OCI-M1 (cell line): ENCODE measurements around the gene MEP1A.
A peak's percentile ranks its signal among the peaks of the same experiment; 100 is the strongest.

Experiments used
- DNase-seq: peaks from one replicate; lab custom pipeline; 2025; lab: John Stamatoyannopoulos, UW

Gene MEP1A

GRCh38 chr6:46776070-46776712, 17.0 kb upstream of the MEP1A start:
- DNase-seq: no peak

DNA sequence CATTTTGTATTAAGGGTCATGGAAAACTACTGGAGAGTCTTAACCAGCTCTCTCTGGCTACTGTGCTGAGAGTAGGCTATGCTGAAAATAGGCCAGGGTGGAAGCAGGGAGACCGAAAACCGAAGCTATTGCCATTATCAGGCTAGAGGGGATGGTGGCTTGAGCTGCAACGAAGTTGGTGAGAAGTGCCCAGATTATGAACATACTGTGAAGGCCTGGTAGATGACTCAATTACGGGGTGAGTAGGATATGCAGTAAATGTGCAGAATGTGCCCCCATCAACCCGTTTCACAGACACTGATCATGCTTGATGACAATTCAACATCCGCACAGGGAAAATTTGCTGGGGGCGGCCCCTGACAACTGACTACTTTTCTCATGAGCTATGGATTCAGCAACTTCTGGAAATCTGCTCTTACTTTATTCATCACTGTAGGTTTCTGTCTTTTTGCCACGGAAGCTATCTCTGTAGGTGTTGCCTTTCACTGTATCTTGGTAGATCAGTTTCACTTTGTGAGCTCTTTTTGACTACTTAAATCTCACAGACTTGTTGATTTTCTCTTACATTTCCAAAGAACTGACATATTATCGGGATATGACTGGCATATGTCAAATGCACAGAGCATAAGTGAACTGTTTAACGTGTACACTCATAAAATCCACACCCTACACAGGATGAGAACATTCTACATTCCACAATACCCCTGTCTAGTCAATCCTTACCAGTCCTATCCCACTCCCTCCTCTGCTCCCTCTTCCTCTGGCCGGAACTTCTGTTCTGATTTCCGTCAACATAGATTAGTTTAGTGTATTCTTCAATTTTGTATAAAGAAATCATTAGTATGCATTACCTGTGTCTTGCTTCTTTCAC, 15.5 kb upstream of the MEP1A start:
- DNase-seq: no peak

DNA sequence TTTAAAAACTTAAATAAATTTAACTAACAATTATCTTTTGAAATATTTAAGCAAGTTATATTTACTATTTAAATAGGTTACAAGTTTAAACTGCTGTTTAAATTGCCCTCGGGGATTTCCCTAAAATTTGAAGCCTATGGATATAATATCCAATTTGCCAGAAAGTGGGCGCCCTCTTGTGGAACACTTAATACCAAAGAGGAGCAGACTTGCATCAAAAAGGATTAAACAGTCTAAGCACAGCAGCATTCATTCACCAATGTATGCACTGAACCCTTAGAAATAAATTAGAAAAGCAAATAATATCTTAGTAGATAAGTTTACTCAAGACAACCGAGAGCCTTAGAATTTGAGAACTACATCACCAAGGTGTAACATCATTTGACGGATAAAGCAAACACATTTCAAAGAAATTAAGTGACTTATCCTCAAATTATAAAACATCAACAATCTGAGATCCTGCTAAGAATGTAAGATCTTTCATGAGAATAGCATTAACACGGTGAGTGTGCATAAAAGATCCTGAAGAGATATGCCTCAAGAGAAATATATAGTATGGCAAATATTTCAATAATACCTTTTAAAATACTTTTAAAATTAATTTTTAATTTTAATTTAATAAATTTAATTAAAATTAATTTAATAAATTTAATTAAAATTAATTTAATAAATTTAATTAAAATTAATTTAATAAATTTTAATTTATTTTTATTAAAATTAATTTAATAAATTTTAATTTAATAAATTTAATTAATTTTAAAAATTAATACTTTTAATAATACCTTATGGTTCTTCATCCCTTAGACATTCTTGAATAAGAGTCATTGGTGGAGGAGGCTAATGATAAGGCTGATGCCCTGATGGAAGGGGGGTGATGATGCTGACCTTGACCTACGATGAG, 11.5 kb upstream of the MEP1A start:
- peak; percentile 82 for DNase-seq

DNA sequence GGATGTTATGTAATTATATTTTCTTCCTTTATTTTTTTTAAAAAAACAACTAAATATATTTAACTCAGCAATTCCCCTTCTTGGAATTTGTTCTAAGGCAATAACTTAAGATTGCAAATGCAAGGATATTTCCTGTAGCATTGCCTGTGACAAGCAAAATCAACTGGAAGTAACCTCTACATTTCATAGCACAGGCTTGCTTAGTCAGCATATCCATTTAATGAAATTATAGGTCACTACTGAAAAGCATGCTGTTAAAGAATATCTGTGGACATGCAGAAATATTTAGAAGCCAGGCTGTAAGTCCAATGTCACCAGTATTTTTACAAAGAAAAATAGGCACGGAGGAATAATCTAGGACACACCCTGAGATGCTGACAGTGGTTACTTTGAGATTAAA, 8.7 kb upstream of the MEP1A start:
- no peak for DNase-seq

DNA sequence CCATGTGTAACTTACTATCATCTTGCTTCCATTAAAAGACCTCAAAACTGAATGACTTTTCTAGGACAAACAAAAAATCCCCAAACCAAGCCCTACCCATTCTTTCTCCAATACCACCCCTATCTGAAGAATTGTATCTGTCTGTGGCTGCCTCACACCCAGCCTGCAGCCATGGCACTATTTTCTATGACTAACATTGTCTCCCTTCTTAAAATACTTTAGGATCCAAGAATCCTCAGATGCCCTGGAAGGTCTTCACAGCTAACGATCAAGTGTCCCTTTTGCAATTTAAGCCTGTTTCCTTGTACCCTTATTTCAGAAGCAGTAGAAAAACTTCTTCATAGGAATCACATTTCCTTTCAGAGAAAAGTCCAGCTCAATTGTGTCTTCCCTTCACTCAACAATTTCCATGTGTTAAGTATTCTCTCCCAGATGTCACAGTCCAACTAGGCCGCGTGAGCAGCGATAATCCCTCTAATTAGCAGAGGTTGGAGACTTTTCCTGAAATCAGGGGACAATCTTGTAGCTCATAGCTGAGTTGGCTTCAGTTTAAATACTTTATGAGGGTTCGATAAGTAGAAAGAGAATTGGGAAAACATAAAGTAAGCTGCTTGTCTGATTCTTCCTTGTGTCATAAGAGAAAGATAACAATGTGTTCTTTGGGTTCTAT, 5.2 kb upstream of the MEP1A start:
- no peak for DNase-seq

GRCh38 chr6:46788791-46789190, 4.4 kb upstream of the MEP1A start:
- DNase-seq: no peak

DNA sequence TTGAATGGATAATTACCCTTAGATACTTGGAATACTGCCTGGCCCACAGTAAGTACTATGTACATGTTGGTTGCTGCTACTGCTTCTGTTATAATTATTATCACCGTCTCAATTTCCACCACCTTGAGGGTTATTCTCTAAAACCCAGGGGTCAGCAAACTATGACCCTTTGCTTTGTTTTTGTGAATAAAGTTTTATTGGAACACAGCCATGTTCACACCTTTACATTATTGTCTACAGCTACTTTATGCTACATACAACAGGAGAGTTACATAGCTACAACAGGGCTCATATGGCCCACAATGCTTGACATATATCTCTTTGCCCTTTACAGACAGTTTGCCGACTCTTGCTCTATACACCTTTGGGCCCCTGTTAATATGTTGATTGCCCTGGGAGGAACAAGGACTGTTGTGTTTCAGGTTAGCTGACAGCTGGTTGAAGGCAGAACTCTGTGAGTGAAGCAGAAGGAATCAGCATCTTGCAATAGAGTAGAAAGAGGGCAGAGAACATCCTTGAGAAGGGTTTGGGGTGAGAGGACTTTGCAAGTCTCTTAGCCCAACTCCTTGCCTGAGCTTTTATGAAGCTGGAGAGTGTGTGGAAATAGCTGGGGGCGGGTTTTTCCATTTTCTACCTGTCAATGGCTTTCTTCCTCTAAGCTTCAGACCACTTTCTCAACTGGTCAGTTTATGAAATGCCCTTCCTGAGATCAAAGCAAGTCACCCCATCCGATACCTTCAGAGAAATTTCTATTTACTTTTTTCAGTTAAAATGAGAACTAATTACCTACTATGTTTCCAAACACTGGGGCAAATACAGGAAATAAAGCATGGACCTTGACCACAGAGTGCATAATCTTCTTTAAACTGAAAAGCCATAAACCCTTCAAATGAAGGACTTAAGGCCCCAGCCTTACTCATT, 3.5 kb upstream of the MEP1A start:
- DNase-seq: no peak

DNA sequence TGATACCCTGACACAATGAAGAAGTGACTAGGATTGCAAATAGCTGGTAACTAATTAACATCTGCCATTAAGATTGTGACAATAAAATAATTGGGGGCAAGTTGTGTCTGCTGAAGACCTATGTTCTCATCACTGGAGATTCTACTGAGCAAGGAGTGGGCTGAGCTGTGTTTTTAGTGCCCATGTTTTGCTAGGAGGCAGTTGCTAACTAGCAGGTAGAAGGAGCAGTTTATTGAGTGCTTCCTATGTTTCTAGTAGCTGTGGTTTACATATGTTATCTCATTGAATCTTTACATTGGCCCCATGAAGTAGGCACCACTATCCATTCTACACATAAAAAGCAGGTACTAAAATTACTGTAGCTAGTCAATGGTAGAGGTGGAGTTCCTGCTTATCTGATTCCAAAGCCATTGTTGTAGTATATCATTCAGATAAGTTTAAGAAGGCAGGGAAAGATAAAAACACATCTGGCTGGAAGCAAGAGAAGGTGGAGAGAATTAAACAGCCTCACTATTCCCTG, 2.8 kb upstream of the MEP1A start:
- no peak for DNase-seq

GRCh38 chr6:46792635-46793034, 554 bp upstream of the MEP1A start:
- DNase-seq: no peak

DNA sequence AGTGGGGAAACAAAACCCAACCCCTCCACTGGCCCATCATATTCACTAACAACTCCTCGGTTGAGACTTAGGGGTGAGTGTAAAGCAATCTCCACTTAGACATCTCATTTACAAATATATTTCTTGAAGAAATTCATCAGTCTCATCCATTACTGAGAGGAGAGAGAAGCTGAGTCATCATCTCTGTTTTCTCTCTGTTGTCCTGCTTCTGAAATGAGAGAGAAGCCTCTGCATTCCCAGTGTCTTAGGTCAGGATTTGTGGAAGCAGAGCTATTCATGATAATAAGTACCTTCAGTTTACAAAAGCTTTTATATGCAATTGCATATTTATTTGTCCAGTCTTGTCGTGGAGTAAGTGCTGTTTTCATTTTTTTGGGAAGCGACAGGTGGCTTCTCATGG, 879 bp downstream of the MEP1A start:
- DNase-seq: no peak

GRCh38 chr6:46795816-46796215, 2.6 kb downstream of the MEP1A start:
- no peak for DNase-seq

- DNase-seq: no peak
Observed at GRCh38 chr6:46796848-46797580, 3.8 kb downstream of the MEP1A start.

- DNase-seq: peak; percentile 31
Observed at GRCh38 chr6:46799657-46800056, 6.5 kb downstream of the MEP1A start.

- peak; percentile 61 for DNase-seq
Observed at GRCh38 chr6:46808806-46809205, 15.6 kb downstream of the MEP1A start.

DNA sequence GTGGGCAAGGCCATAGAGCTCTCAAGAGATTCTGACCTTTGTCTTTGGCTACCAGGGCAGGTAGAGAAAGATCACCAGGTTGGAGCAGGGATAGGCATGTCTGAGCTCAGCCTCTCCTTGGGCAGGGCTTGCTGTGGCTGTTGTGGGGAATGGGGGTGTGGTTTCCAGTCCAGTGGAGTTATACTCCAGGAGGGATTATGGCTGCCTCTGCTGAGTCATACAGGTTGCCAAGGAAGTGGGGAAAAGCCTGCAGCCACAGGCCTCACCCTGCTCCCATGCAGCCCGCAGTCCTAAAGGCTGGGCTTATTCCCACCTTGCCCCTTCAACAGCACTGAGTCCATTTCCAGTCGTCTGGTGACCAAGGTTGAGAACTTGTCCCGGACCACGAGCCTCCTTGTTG, 21.9 kb downstream of the MEP1A start:
- no peak for DNase-seq

- DNase-seq: no peak
Observed at GRCh38 chr6:46816626-46817025, 23.4 kb downstream of the MEP1A start.

- DNase-seq: no peak
Observed at GRCh38 chr6:46819561-46819960, 26.4 kb downstream of the MEP1A start.

GRCh38 chr6:46821458-46821881, 28.3 kb downstream of the MEP1A start:
- no peak for DNase-seq

DNA sequence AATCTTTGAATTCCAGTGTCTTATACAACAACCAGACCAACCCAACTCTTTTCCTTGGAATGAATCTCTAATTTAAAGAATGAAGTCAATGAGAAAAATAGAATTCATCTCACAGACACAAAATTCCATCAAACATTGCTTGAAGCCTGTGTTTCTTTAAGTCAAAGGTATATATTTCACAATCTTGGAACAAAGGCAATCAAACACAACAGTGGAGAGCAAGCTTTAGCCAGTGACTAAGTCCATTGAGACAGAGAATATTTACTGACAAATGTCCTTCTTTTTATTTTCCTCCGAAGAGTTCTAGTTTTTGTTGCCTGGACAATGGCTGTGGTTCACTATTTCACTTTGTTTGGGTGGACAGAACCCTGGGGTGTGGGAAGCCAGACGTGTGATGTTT, 35.8 kb downstream of the MEP1A start:
- DNase-seq: no peak

DNA sequence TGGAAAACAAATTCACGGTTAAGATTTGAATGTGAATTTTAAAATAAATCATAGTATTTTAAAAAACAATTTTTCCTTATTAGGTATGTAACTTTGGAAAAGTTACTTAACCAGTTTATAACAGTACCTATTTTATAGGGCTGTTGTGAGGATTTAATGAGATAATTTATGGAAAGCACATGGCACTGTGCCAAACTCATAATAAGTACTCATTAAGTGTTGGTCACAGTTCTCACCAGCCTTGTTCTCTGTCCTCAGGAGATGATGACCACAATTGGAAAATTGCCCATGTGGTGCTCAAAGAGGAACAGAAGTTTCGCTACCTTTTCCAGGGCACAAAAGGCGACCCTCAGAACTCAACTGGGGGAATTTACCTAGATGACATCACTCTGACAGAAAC, 39.6 kb downstream of the MEP1A start:
- no peak for DNase-seq
